ENCODE data around the gene HPS4. TPM values are rescaled to one million over a fixed set of nuclear protein-coding genes. Genes with fewer than 3 reads are reported as not detected.

HPS4 gene
- total RNA-seq, 2 donors from 2014 or later: 28.3 to 42.5 TPM

DNA sequence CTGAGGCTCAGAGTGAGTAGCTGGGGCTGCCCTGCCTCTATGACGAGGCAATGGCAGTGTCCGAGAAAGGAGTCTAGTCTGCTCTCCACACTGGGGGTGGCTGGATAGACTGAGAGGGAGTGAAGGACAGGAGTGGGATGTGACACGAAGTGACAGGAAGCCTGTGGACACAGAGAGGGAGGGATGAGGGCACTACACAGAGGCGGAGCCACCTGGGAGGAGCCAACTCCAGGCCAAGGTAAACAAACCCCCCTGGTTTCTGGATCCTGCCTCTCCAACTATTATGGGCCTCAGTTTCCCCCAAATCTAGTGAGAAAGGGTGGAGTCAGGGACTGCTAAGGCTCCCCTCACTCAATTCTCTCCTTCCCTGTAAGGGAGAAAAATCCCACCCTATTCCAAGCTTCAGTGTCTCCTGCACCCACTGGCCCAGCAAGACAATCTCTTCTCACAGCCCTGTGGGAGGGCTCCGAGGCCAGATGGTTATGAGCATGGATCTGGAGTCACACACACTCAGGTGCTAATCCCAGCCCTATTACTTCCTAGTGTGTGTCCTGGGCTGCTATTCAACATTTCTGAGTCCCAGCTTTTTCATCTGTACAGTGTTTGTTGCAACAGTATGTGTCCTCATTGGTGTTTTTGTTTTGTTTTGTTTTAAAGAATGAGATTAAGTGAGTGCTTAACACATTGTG is 29.6 kb downstream of the HPS4 start:
- DNase-seq (no peak), ATAC-seq (no peak)
- no peak overlapping the region for H3K27ac ChIP-seq
- no peaks in the 10 kb centered on the region for H3K4me1 ChIP-seq
- peaks cover 0 to 27% of the 10 kb centered on the region in 2 donors for H3K36me3 ChIP-seq (replicated peaks in 1 of 2; ENCODE audit: insufficient read depth in 1 of 2, low read depth in 2 of 2)
- no peaks in the 10 kb centered on the region for H3K9me3 ChIP-seq
- 82 to 87% methylated on average over 5 of the region's 5 CpGs for WGBS, 2 donors
- H3K4me3 ChIP-seq: no peak overlapping the region
- intact Hi-C loops (cut with DNase I): no loop called here
- TF ChIP-seq, protein P1, sequence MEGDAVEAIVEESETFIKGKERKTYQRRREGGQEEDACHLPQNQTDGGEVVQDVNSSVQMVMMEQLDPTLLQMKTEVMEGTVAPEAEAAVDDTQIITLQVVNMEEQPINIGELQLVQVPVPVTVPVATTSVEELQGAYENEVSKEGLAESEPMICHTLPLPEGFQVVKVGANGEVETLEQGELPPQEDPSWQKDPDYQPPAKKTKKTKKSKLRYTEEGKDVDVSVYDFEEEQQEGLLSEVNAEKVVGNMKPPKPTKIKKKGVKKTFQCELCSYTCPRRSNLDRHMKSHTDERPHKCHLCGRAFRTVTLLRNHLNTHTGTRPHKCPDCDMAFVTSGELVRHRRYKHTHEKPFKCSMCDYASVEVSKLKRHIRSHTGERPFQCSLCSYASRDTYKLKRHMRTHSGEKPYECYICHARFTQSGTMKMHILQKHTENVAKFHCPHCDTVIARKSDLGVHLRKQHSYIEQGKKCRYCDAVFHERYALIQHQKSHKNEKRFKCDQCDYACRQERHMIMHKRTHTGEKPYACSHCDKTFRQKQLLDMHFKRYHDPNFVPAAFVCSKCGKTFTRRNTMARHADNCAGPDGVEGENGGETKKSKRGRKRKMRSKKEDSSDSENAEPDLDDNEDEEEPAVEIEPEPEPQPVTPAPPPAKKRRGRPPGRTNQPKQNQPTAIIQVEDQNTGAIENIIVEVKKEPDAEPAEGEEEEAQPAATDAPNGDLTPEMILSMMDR (IDR thresholded peaks at IDR 0.05): no peak
- no peak for TF ChIP-seq POLR2A (IDR thresholded peaks at IDR 0.05)
- H3K27me3 ChIP-seq: no peaks in the 10 kb centered on the region

DNA sequence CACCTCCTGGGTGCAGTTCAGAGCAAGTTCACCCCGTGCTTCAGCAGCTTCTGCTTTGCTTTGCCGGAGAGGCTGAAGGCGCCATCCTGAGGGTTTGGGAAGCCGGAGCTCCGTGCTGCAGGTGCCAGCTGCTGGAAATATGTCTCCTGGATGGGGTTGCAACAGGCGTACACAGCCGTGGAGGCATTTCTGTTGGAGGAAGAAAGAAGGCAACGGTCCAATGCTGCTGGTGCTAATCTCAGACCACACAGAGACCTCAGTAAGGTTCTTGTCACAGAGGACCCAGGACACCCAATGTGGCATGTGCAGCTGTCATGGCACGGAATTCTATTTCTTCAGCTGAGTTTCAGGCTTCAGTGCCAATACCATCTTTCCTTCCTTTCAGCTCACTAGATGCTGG is 30.4 kb downstream of the HPS4 start:
- Histone ChIP-seq H3K36me3 (replicated peaks in 1 of 2; ENCODE audit: insufficient read depth in 1 of 2, low read depth in 2 of 2) (peaks cover 0 to 25% of the 10 kb centered on the region in 2 donors), H3K4me3 (no peak overlapping the region), H3K27me3 (no peaks in the 10 kb centered on the region), H3K9me3 (no peaks in the 10 kb centered on the region), H3K27ac (no peak overlapping the region), H3K4me1 (no peaks in the 10 kb centered on the region)
- DNase-seq: no peak
- TF ChIP-seq, protein P1 (IDR thresholded peaks at IDR 0.05): no peak
- no peak for TF ChIP-seq POLR2A (IDR thresholded peaks at IDR 0.05)
- ATAC-seq: no peak
- WGBS, 2 donors: 92 to 96% methylated on average over 9 of the region's 9 CpGs
- intact Hi-C loops (cut with DNase I): no loop called here

DNA sequence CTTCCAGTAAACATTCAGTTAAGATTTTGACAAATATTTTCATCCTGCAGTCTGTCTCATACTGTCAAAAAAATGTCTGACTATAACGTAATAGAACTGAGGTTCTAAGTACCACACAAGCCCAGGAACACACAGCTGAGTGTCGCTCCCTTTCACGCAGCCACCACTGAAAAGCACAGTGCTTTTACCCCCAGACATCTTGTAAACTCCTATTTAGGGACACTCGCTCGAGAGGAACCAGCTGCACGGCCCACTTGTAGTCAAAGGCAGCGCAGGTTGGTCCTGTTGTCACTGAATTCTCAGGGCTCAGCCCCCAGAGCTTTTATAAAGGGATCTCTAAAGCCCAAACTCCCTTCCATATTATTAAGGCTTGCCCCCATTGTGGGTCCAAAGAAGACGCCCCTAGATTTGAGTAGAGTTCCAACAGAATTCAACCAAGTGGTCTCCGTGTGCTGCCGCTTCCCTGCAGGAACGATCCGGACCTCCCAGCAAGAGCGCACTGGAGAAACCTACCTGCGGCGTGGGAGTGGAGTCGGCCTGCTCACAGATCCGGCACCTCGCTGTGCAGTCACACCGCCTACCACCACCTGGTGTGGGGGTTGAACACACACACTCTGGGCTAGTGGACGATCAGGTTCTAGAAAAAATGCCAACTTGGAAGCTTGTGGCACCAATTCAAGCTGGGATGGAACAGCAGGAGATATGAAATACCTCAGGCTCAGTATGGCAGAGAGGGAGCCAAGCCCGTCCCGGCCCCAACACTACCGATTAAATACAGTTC is 31.2 kb downstream of the HPS4 start:
- TF ChIP-seq, protein P1 (IDR thresholded peaks at IDR 0.05): no peak
- no peak for TF ChIP-seq POLR2A (IDR thresholded peaks at IDR 0.05)
- Histone ChIP-seq H3K27me3 (no peaks in the 10 kb centered on the region), H3K9me3 (no peaks in the 10 kb centered on the region), H3K4me1 (no peaks in the 10 kb centered on the region), H3K4me3 (no peak overlapping the region), H3K27ac (no peak overlapping the region), H3K36me3 (replicated peaks in 1 of 2; ENCODE audit: insufficient read depth in 1 of 2, low read depth in 2 of 2) (peaks cover 0 to 19% of the 10 kb centered on the region in 2 donors)
- ATAC-seq: no peak
- no peak for DNase-seq
- intact Hi-C loops (cut with DNase I): no loop called here
- 92 to 95% methylated on average over 23 of the region's 23 CpGs for WGBS, 2 donors

GRCh38 chr22:26450453-26451185 is 33.0 kb downstream of the HPS4 start:
- no peak overlapping the region for H3K4me3 ChIP-seq
- intact Hi-C loops (cut with DNase I): no loop called here

More at GRCh38 chr22:26450453-26451185, 33.0 kb downstream of the HPS4 start:
- Histone ChIP-seq H3K4me1 (no peaks in the 10 kb centered on the region), H3K36me3 (replicated peaks in 1 of 2; ENCODE audit: insufficient read depth in 1 of 2, low read depth in 2 of 2) (peaks cover 0 to 14% of the 10 kb centered on the region in 2 donors), H3K9me3 (no peaks in the 10 kb centered on the region), H3K27me3 (no peaks in the 10 kb centered on the region), H3K27ac (no peak overlapping the region)
- WGBS, 2 donors: 76 to 80% methylated on average over 7 to 9 of the region's 9 CpGs
- no peak for TF ChIP-seq POLR2A (IDR thresholded peaks at IDR 0.05)
- TF ChIP-seq, protein P1 (IDR thresholded peaks at IDR 0.05): no peak
- ATAC-seq (no peak), DNase-seq (no peak)

Data from body of pancreas (tissue), 4 donors.